ENCODE results near the gene IFNW1. TPM values are rescaled to one million over a fixed set of nuclear protein-coding genes. Genes with fewer than 3 reads are reported as not detected.

IFNW1 gene
- total RNA-seq, 1 experiment from 2014 or later = not detected

DNA sequence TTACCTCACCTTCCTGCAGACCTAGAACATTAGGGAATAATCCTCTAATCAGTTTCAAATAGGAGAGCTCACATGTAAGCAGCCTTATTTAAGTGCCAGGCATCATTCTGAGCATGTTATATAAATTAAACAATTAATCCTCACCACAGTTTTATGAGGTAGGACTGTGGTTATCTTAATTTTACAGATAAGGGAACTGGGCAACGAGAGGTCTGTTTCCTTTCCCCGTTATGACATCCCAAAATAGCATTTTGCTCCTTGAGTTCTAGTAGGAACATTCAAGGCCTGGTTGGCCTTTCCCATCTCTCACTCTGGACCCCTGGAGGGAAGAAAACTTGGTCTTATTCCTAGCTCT lies 44.8 kb downstream of the IFNW1 start:
- Histone ChIP-seq H2AFZ (ENCODE audit: low read length) (no peak overlapping the region), H3K27me3 (ENCODE audit: low read length) (no peaks in the 10 kb centered on the region), H3K9me2 (replicated peaks; ENCODE audit: insufficient read depth, low read length) (no peaks in the 10 kb centered on the region), H3K4me2 (ENCODE audit: low read depth, low read length, poor library complexity, severe bottlenecking) (no peak overlapping the region), H4K20me1 (ENCODE audit: insufficient read depth, low read depth, low read length) (no peaks in the 10 kb centered on the region), H3K4me1 (ENCODE audit: low read length) (peaks cover 20% of the 10 kb centered on the region), H3K9ac (ENCODE audit: low read length) (no peak overlapping the region), H3K36me3 (ENCODE audit: insufficient read depth, low read length) (no peaks in the 10 kb centered on the region), H3K9me3 (ENCODE audit: low read length) (no peaks in the 10 kb centered on the region), H3K27ac (ENCODE audit: low read length) (no peak overlapping the region), H3K79me2 (ENCODE audit: low read length) (no peaks in the 10 kb centered on the region), H3K4me3 (ENCODE audit: low read length) (no peak overlapping the region)
- DNase-seq = no peak

- peak overlapping the region; percentile 70; the same call in 1 of the 2 replicates for H2AFZ ChIP-seq (ENCODE audit: low read length)
- H3K27me3 ChIP-seq (ENCODE audit: low read length) = no peaks in the 10 kb centered on the region
- H3K4me3 ChIP-seq (ENCODE audit: low read length) = 0 out of 2 replicates have a peak overlapping the region, but pooled peaks have one; percentile 11
- H4K20me1 ChIP-seq (ENCODE audit: insufficient read depth, low read depth, low read length) = no peaks in the 10 kb centered on the region
- no peaks in the 10 kb centered on the region for H3K79me2 ChIP-seq (ENCODE audit: low read length)
- no peaks in the 10 kb centered on the region for H3K36me3 ChIP-seq (ENCODE audit: insufficient read depth, low read length)
- H3K9me3 ChIP-seq (ENCODE audit: low read length) = no peaks in the 10 kb centered on the region
- H3K4me2 ChIP-seq (ENCODE audit: low read depth, low read length, poor library complexity, severe bottlenecking) = peak overlapping the region; percentile 38
- DNase-seq = no peak
- no peaks in the 10 kb centered on the region for H3K9me2 ChIP-seq (replicated peaks; ENCODE audit: insufficient read depth, low read length)
- no peak overlapping the region; the same call in 1 of the 2 replicates for H3K9ac ChIP-seq (ENCODE audit: low read length)
- no peak overlapping the region for H3K27ac ChIP-seq (ENCODE audit: low read length)
- peaks cover 20% of the 10 kb centered on the region for H3K4me1 ChIP-seq (ENCODE audit: low read length)
These were observed 45.3 kb downstream of the IFNW1 start for GRCh38 chr9:21096172-21096900.

GRCh38 chr9:21095561-21095960 lies 46.1 kb downstream of the IFNW1 start:
- Histone ChIP-seq H3K4me3 (ENCODE audit: low read length) (no peak overlapping the region), H2AFZ (ENCODE audit: low read length) (no peak overlapping the region), H3K9me3 (ENCODE audit: low read length) (no peaks in the 10 kb centered on the region), H3K27me3 (ENCODE audit: low read length) (no peaks in the 10 kb centered on the region), H3K79me2 (ENCODE audit: low read length) (no peaks in the 10 kb centered on the region), H3K4me2 (ENCODE audit: low read depth, low read length, poor library complexity, severe bottlenecking) (no peak overlapping the region), H3K9ac (ENCODE audit: low read length) (no peak overlapping the region), H3K9me2 (replicated peaks; ENCODE audit: insufficient read depth, low read length) (no peaks in the 10 kb centered on the region), H4K20me1 (ENCODE audit: insufficient read depth, low read depth, low read length) (no peaks in the 10 kb centered on the region), H3K36me3 (ENCODE audit: insufficient read depth, low read length) (no peaks in the 10 kb centered on the region), H3K4me1 (ENCODE audit: low read length) (peaks cover 20% of the 10 kb centered on the region), H3K27ac (ENCODE audit: low read length) (no peak overlapping the region)
- no peak for DNase-seq

Small RNAs within 50 kb of the gene (small RNA-seq; reads per million reads assigned to genes)
- gene IFNWP4 = not detected
- not detected for gene RF00019

Other genes starting within 250 kb of the IFNW1 start
- gene HACD4, start 110.2 kb downstream of the IFNW1 start, total RNA-seq (2014; rRNA removed; shearing (Covaris generic); ENCODE audit: low replicate concordance) = 0.83 and 2.9 TPM in 2 replicates
- 0.51 TPM in 1 of 2 replicates, not detected in the other for gene IFNB1, start 63.9 kb downstream of the IFNW1 start, total RNA-seq (2014; rRNA removed; shearing (Covaris generic); ENCODE audit: low replicate concordance)
- not detected in 2 replicates for gene IFNA21, start 24.8 kb upstream of the IFNW1 start, total RNA-seq (2014; rRNA removed; shearing (Covaris generic); ENCODE audit: low replicate concordance)
- gene IFNA4, start 45.8 kb upstream of the IFNW1 start, total RNA-seq (2014; rRNA removed; shearing (Covaris generic); ENCODE audit: low replicate concordance) = not detected in 2 replicates
- not detected in 2 replicates for gene IFNA7, start 60.4 kb upstream of the IFNW1 start, total RNA-seq (2014; rRNA removed; shearing (Covaris generic); ENCODE audit: low replicate concordance)
- gene IFNA10, start 65.3 kb upstream of the IFNW1 start, total RNA-seq (2014; rRNA removed; shearing (Covaris generic); ENCODE audit: low replicate concordance) = not detected in 2 replicates
- gene IFNA16, start 75.5 kb upstream of the IFNW1 start, total RNA-seq (2014; rRNA removed; shearing (Covaris generic); ENCODE audit: low replicate concordance) = not detected in 2 replicates
- not detected in 2 replicates for gene IFNA17, start 86.4 kb upstream of the IFNW1 start, total RNA-seq (2014; rRNA removed; shearing (Covaris generic); ENCODE audit: low replicate concordance)
- not detected in 2 replicates for gene IFNA14, start 98.2 kb upstream of the IFNW1 start, total RNA-seq (2014; rRNA removed; shearing (Covaris generic); ENCODE audit: low replicate concordance)
- not detected in 2 replicates for gene IFNA5, start 163.5 kb upstream of the IFNW1 start, total RNA-seq (2014; rRNA removed; shearing (Covaris generic); ENCODE audit: low replicate concordance)
- 14.0 and 21.2 TPM in 2 replicates for gene KLHL9, start 193.6 kb upstream of the IFNW1 start, total RNA-seq (2014; rRNA removed; shearing (Covaris generic); ENCODE audit: low replicate concordance)
- not detected in 2 replicates for gene IFNA6, start 209.1 kb upstream of the IFNW1 start, total RNA-seq (2014; rRNA removed; shearing (Covaris generic); ENCODE audit: low replicate concordance)
- not detected in 2 replicates for gene IFNA13, start 226.2 kb upstream of the IFNW1 start, total RNA-seq (2014; rRNA removed; shearing (Covaris generic); ENCODE audit: low replicate concordance)
- gene IFNA2, start 243.6 kb upstream of the IFNW1 start, total RNA-seq (2014; rRNA removed; shearing (Covaris generic); ENCODE audit: low replicate concordance) = not detected in 2 replicates